ENCODE data around the gene NOS1AP.

Gene NOS1AP

GRCh38 chr1:162175379-162176081, 106.0 kb downstream of the NOS1AP start:
- TF ChIP-seq CTCF (IDR thresholded peaks at IDR 0.05; ENCODE audit: insufficient read depth, low read length, poor library complexity, severe bottlenecking) = no peak
- Histone ChIP-seq H3K27me3 (replicated peaks; ENCODE audit: control insufficient read depth, insufficient read depth, low read length) (no peaks in the 10 kb centered on the region), H3K4me3 (replicated peaks; ENCODE audit: low read depth, low read length) (no peak overlapping the region), H3K36me3 (ENCODE audit: control insufficient read depth, insufficient read depth, low read length) (no peaks in the 10 kb centered on the region)
- no peak for DNase-seq (ENCODE audit: extremely low read depth, insufficient read length)

GRCh38 chr1:162177126-162177525, 107.6 kb downstream of the NOS1AP start:
- Histone ChIP-seq H3K27me3 (replicated peaks; ENCODE audit: control insufficient read depth, insufficient read depth, low read length) (no peaks in the 10 kb centered on the region), H3K36me3 (ENCODE audit: control insufficient read depth, insufficient read depth, low read length) (no peaks in the 10 kb centered on the region), H3K4me3 (replicated peaks; ENCODE audit: low read depth, low read length) (no peak overlapping the region)
- DNase-seq (ENCODE audit: extremely low read depth, insufficient read length) = no peak
- no peak for TF ChIP-seq CTCF (IDR thresholded peaks at IDR 0.05; ENCODE audit: insufficient read depth, low read length, poor library complexity, severe bottlenecking)

GRCh38 chr1:162178432-162178831, 108.9 kb downstream of the NOS1AP start:
- no peak for TF ChIP-seq CTCF (IDR thresholded peaks at IDR 0.05; ENCODE audit: insufficient read depth, low read length, poor library complexity, severe bottlenecking)
- Histone ChIP-seq H3K36me3 (ENCODE audit: control insufficient read depth, insufficient read depth, low read length) (no peaks in the 10 kb centered on the region), H3K4me3 (replicated peaks; ENCODE audit: low read depth, low read length) (no peak overlapping the region), H3K27me3 (replicated peaks; ENCODE audit: control insufficient read depth, insufficient read depth, low read length) (no peaks in the 10 kb centered on the region)
- no peak for DNase-seq (ENCODE audit: extremely low read depth, insufficient read length)

- DNase-seq (ENCODE audit: extremely low read depth, insufficient read length) = no peak
- Histone ChIP-seq H3K4me3 (replicated peaks; ENCODE audit: low read depth, low read length) (no peak overlapping the region), H3K27me3 (replicated peaks; ENCODE audit: control insufficient read depth, insufficient read depth, low read length) (no peaks in the 10 kb centered on the region), H3K36me3 (ENCODE audit: control insufficient read depth, insufficient read depth, low read length) (no peaks in the 10 kb centered on the region)
- no peak for TF ChIP-seq CTCF (IDR thresholded peaks at IDR 0.05; ENCODE audit: insufficient read depth, low read length, poor library complexity, severe bottlenecking)
Measured at GRCh38 chr1:162179121-162179520, 109.6 kb downstream of the NOS1AP start.

GRCh38 chr1:162180813-162181212, 111.3 kb downstream of the NOS1AP start:
- H3K27me3 ChIP-seq (replicated peaks; ENCODE audit: control insufficient read depth, insufficient read depth, low read length) = no peaks in the 10 kb centered on the region
- TF ChIP-seq CTCF (IDR thresholded peaks at IDR 0.05; ENCODE audit: insufficient read depth, low read length, poor library complexity, severe bottlenecking) = no peak

GRCh38 chr1:162182090-162182489, 112.6 kb downstream of the NOS1AP start:
- H3K27me3 ChIP-seq (replicated peaks; ENCODE audit: control insufficient read depth, insufficient read depth, low read length) = no peaks in the 10 kb centered on the region
- H3K4me3 ChIP-seq (replicated peaks; ENCODE audit: low read depth, low read length) = no peak overlapping the region
- no peaks in the 10 kb centered on the region for H3K36me3 ChIP-seq (ENCODE audit: control insufficient read depth, insufficient read depth, low read length)
- no peak for DNase-seq (ENCODE audit: extremely low read depth, insufficient read length)
- no peak for TF ChIP-seq CTCF (IDR thresholded peaks at IDR 0.05; ENCODE audit: insufficient read depth, low read length, poor library complexity, severe bottlenecking)

More at GRCh38 chr1:162180813-162181212, 111.3 kb downstream of the NOS1AP start:
- no peak overlapping the region for H3K4me3 ChIP-seq (replicated peaks; ENCODE audit: low read depth, low read length)
- no peak for DNase-seq (ENCODE audit: extremely low read depth, insufficient read length)
- H3K36me3 ChIP-seq (ENCODE audit: control insufficient read depth, insufficient read depth, low read length) = no peaks in the 10 kb centered on the region
